H9 (cell line): Measurements from ENCODE around the gene SPATA3. TPM values are rescaled to one million over a fixed set of nuclear protein-coding genes. Genes with fewer than 3 reads are reported as not detected.

ENCODE experiments used
- DNase-seq: peaks from one replicate; pipeline ENCODE4 v3.0.0-alpha.2; 2017
- H2AFZ ChIP-seq: one replicate; pipeline ENCODE4 v1.6.1; 2013; ENCODE audit warnings: mild to moderate bottlenecking, low read length, control low read depth, moderate library complexity
- H2AK5ac ChIP-seq: 2 replicates; pipeline ENCODE4 v1.6.1; 2013; ENCODE audit warnings: low read length, control low read depth, mixed read lengths; ENCODE audit not compliant: insufficient read length
- H2BK120ac ChIP-seq: one replicate; pipeline ENCODE4 v1.6.1; 2013; ENCODE audit warnings: low read depth, mild to moderate bottlenecking, low read length, control low read depth, inconsistent platforms; ENCODE audit not compliant: poor library complexity, severe bottlenecking
- H2BK12ac ChIP-seq: 2 replicates; pipeline ENCODE4 v1.6.1; 2013; ENCODE audit warnings: low read length, control low read depth, mixed read lengths, low read depth; ENCODE audit not compliant: insufficient read length
- H2BK15ac ChIP-seq: 2 replicates; pipeline ENCODE4 v1.6.1; 2013; ENCODE audit warnings: low read depth, low read length, control low read depth
- H2BK20ac ChIP-seq: one replicate; pipeline ENCODE4 v1.6.1; 2013; ENCODE audit warnings: low read depth, mild to moderate bottlenecking, low read length, control low read depth, inconsistent platforms; ENCODE audit not compliant: poor library complexity, severe bottlenecking
- H2BK5ac ChIP-seq: 2 replicates; pipeline ENCODE4 v1.6.1; 2013; ENCODE audit warnings: low read length, control low read depth, mixed read lengths; ENCODE audit not compliant: insufficient read length
- H3K14ac ChIP-seq: 2 replicates; pipeline ENCODE4 v1.6.1; 2013; ENCODE audit warnings: low read length, control low read depth; ENCODE audit not compliant: insufficient read depth
- H3K18ac ChIP-seq: 2 replicates; pipeline ENCODE4 v1.6.1; 2013; ENCODE audit warnings: low read depth, mild to moderate bottlenecking, mixed read lengths, low read length, control low read depth; ENCODE audit not compliant: insufficient read length
- H3K23ac ChIP-seq: 2 replicates; pipeline ENCODE4 v1.6.1; 2013; ENCODE audit warnings: low read length, control low read depth, mixed read lengths, low read depth; ENCODE audit not compliant: insufficient read length
- H3K23me2 ChIP-seq: 2 replicates; pipeline ENCODE4 v1.6.1; 2013; ENCODE audit warnings: low read depth, mild to moderate bottlenecking, mixed read lengths, low read length, control low read depth; ENCODE audit not compliant: insufficient read length, poor library complexity, severe bottlenecking
- H3K27ac ChIP-seq: 2 replicates; pipeline ENCODE4 v1.5.1; 2013; ENCODE audit warnings: low read length, control low read depth, mixed read lengths, low read depth; ENCODE audit not compliant: insufficient read length
- H3K27me3 ChIP-seq: 2 replicates; pipeline ENCODE4 v1.6.1; 2013; ENCODE audit warnings: low read length, control low read depth, inconsistent platforms; ENCODE audit not compliant: insufficient read depth
- H3K4ac ChIP-seq: 2 replicates; pipeline ENCODE4 v1.6.1; 2013; ENCODE audit warnings: low read depth, mild to moderate bottlenecking, control low read depth, inconsistent platforms, low read length, moderate library complexity
- H3K4me1 ChIP-seq: 2 replicates; pipeline ENCODE4 v1.6.1; 2013; ENCODE audit warnings: low read length, control low read depth, inconsistent platforms; ENCODE audit not compliant: insufficient read depth
- H3K4me2 ChIP-seq: 2 replicates; pipeline ENCODE4 v1.6.1; 2013; ENCODE audit warnings: low read length, control low read depth, mixed read lengths; ENCODE audit not compliant: insufficient read length, insufficient read depth
- H3K56ac ChIP-seq: 2 replicates; pipeline ENCODE4 v1.6.1; 2013; ENCODE audit warnings: low read depth, mild to moderate bottlenecking, mixed read lengths, low read length, control low read depth; ENCODE audit not compliant: insufficient read length
- H3K79me1 ChIP-seq: 2 replicates; pipeline ENCODE4 v1.6.1; 2013; ENCODE audit warnings: low read depth, mild to moderate bottlenecking, moderate library complexity, low read length, control low read depth, inconsistent platforms; ENCODE audit not compliant: insufficient read depth, poor library complexity, severe bottlenecking
- H3K79me2 ChIP-seq: 2 replicates; pipeline ENCODE4 v1.6.1; 2013; ENCODE audit warnings: low read length, control low read depth, inconsistent platforms; ENCODE audit not compliant: insufficient read depth
- H3K9ac ChIP-seq: 2 replicates; pipeline ENCODE4 v1.6.1; 2013; ENCODE audit warnings: low read length, control low read depth, mixed read lengths; ENCODE audit not compliant: insufficient read length; ENCODE audit errors: extremely low read depth
- H3K9me3 ChIP-seq: one replicate; pipeline ENCODE4 v1.6.1; 2013; ENCODE audit warnings: low read depth, low read length, inconsistent platforms; ENCODE audit not compliant: control insufficient read depth
- H3T11ph ChIP-seq: one replicate; pipeline ENCODE4 v1.6.1; 2013; ENCODE audit warnings: mild to moderate bottlenecking, low read length, control low read depth, inconsistent platforms
- H4K20me1 ChIP-seq: one replicate; pipeline ENCODE4 v1.6.1; 2013; ENCODE audit not compliant: control insufficient read depth, insufficient read length, insufficient read depth
- H4K5ac ChIP-seq: 2 replicates; pipeline ENCODE4 v1.6.1; 2013; ENCODE audit warnings: low read depth, mild to moderate bottlenecking, mixed read lengths, low read length, control low read depth; ENCODE audit not compliant: insufficient read length
- H4K8ac ChIP-seq: replicated peaks from 2 replicates; pipeline ENCODE4 v1.6.1; 2013; ENCODE audit warnings: low read length, control low read depth, mixed read lengths, low read depth; ENCODE audit not compliant: insufficient read length
- H4K91ac ChIP-seq: 2 replicates; pipeline ENCODE4 v1.6.1; 2013; ENCODE audit warnings: low read depth, mild to moderate bottlenecking, moderate library complexity, mixed read lengths, low read length, control low read depth; ENCODE audit not compliant: insufficient read length
- H3K27ac Mint-ChIP-seq, 3 experiments: 2 replicates in 2 of 3; 3 replicates in 1 of 3; pipeline ENCODE4 v1.8.0; 2020 to 2021; ENCODE audit warnings: mixed read lengths in 3 of 3, mild to moderate bottlenecking in 1 of 3, moderate library complexity in 1 of 3
- H3K27me3 Mint-ChIP-seq: 2 replicates; pipeline ENCODE4 v1.8.0; 2021; ENCODE audit warnings: low read depth, mild to moderate bottlenecking, moderate library complexity, mixed read lengths
- H3K36me3 Mint-ChIP-seq, 3 experiments: 2 replicates in 2 of 3; 3 replicates in 1 of 3; pipeline ENCODE4 v1.8.0; 2020 to 2021; ENCODE audit warnings: low read depth in 3 of 3, mixed read lengths in 3 of 3; ENCODE audit not compliant: insufficient read depth in 1 of 3
- H3K4me1 Mint-ChIP-seq, 2 experiments: 2 replicates each; pipeline ENCODE4 v1.8.0; 2020; ENCODE audit warnings: mixed read lengths in 2 of 2
- H3K4me3 Mint-ChIP-seq, 2 experiments: 2 replicates in 1 of 2; 3 replicates in 1 of 2; pipeline ENCODE4 v1.8.0; 2020 to 2021; ENCODE audit warnings: mild to moderate bottlenecking in 2 of 2, mixed read lengths in 2 of 2, moderate library complexity in 1 of 2
- H3K9me3 Mint-ChIP-seq, 2 experiments: 2 replicates in 1 of 2; 3 replicates in 1 of 2; pipeline ENCODE4 v1.8.0; 2020; ENCODE audit warnings: mild to moderate bottlenecking in 2 of 2, mixed read lengths in 2 of 2, moderate library complexity in 1 of 2
- WGBS: extraction: QIAGEN DNeasy Blood & Tissue Kit; methylation state at CpG from one replicate; pipeline ENCODE4 v1.1.7; 2013; ENCODE audit warnings: missing lambda C conversion rate, low lambda C conversion rate, mixed read lengths; ENCODE audit not compliant: insufficient read length; ENCODE audit errors: extremely low coverage; 5-methylcytosine and 5-hydroxymethylcytosine counted together
- total RNA-seq: library from RNA; stranded (reverse); gene quantifications from 2 replicates; pipeline ENCODE4 v1.2.1, GENCODE V29; 2021
- TF ChIP-seq, protein P1 (sequence below): fragments of 200-600 bp; sonication (generic); conservative IDR thresholded peaks from 3 replicates; pipeline ENCODE4 v1.8.0; 2021; ENCODE audit warnings: antibody characterized with exemption, mild to moderate bottlenecking

The SPATA3 gene
- total RNA-seq, 1 experiment from 2014 or later: not detected

DNA sequence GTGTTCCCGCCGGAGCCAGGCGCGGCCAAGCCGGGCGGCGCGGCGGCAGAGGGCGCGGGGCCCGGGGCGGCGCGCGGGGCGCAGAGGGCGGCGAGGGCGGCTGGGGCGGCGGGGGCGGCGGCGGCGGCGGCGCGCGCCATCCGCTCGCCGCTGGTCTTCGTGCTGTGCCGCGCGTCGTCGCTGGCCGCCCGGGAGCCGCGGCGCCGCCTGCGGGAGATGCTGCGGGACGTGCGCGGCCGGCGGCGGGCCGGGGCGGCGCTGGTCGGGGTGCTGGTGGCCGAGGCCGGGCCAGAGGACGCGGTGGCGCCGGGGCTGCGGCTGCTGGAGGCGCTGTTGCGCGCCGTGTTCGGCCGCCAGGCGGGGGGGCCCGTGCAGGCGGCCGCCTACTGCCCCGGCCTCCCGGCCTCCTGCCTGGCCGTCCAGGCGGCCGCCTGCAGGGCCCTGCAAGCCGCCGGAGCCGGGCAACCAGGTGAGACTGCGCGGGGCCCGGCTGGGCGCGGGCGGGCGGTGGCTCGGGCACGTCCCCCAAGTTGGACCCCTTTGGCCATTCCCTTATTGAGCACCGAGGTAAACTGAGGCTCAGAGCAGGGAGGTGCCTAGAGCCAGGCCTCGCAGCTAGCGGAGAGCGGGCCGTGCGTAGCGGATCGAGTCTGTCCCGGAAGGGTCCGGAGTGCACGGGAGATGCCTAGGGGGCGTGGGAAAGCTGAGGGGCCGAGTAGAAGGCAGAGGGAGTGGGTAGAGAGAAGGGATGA is 42.0 kb downstream of the SPATA3 start:
- no peak overlapping the region for H2BK12ac ChIP-seq
- no peak overlapping the region for H3K23ac ChIP-seq
- H2AFZ ChIP-seq: no peak overlapping the region
- H3K79me2 ChIP-seq: no peaks in the 10 kb centered on the region
- no peak overlapping the region for H3K4ac ChIP-seq
- no peak overlapping the region for H4K8ac ChIP-seq
- Mint-ChIP-seq H3K36me3 (no peaks in the 10 kb centered on the region), H3K4me1 (peaks cover 8 to 15% of the 10 kb centered on the region in 2 experiments; a peak in 3 of 4 replicates), H3K27me3 (peaks cover 79% of the 10 kb centered on the region), H3K4me3 (peak overlapping the region; percentile 54 to 84), H3K27ac (no peak overlapping the region), H3K9me3 (no peaks in the 10 kb centered on the region)
- H4K5ac ChIP-seq: no peak overlapping the region
- H3K14ac ChIP-seq: no peak overlapping the region
- WGBS: no CpG with 5 or more reads among the region's 104 CpGs
- no peak overlapping the region for H3K18ac ChIP-seq
- H3K9me3 ChIP-seq: no peaks in the 10 kb centered on the region
- no peak overlapping the region for H2BK20ac ChIP-seq
- H3K27me3 ChIP-seq: peaks cover 25% of the 10 kb centered on the region
- peaks cover 10% of the 10 kb centered on the region for H3K23me2 ChIP-seq
- no peak overlapping the region for H3K56ac ChIP-seq
- no peak overlapping the region for H2BK15ac ChIP-seq
- H4K91ac ChIP-seq: no peak overlapping the region
- H3K4me1 ChIP-seq: no peaks in the 10 kb centered on the region; the same call in 1 of the 2 replicates
- H2BK5ac ChIP-seq: no peak overlapping the region
- peak overlapping the region; percentile 78 for H3K4me2 ChIP-seq
- DNase-seq: no peak
- H3K79me1 ChIP-seq: no peaks in the 10 kb centered on the region
- TF ChIP-seq, protein P1, sequence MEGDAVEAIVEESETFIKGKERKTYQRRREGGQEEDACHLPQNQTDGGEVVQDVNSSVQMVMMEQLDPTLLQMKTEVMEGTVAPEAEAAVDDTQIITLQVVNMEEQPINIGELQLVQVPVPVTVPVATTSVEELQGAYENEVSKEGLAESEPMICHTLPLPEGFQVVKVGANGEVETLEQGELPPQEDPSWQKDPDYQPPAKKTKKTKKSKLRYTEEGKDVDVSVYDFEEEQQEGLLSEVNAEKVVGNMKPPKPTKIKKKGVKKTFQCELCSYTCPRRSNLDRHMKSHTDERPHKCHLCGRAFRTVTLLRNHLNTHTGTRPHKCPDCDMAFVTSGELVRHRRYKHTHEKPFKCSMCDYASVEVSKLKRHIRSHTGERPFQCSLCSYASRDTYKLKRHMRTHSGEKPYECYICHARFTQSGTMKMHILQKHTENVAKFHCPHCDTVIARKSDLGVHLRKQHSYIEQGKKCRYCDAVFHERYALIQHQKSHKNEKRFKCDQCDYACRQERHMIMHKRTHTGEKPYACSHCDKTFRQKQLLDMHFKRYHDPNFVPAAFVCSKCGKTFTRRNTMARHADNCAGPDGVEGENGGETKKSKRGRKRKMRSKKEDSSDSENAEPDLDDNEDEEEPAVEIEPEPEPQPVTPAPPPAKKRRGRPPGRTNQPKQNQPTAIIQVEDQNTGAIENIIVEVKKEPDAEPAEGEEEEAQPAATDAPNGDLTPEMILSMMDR: no peak
- H2BK120ac ChIP-seq: no peak overlapping the region
- H3T11ph ChIP-seq: no peak overlapping the region
- no peaks in the 10 kb centered on the region for H4K20me1 ChIP-seq
- no peak overlapping the region for H3K9ac ChIP-seq
- no peak overlapping the region for H2AK5ac ChIP-seq
- no peak overlapping the region for H3K27ac ChIP-seq
